K562 (cell line): ENCODE data around the gene ECT2. TPM values are rescaled to one million over a fixed set of nuclear protein-coding genes. Genes with fewer than 3 reads are reported as not detected.

Experiments
- ATAC-seq: fragments of 200-7000 bp; cut with Tn5 transposase; 3 replicates; pipeline ENCODE4 v1.9.1; 2020; ENCODE audit warnings: moderate library complexity
- BruUV-seq: library from RNA; stranded (reverse); fragments of 400-500 nt; replicated peaks from 2 replicates; lab custom pipeline; 2021; lab: Mats Ljungman, UMichigan
- CTCF ChIA-PET: fragments of 300-600 bp; formaldehyde crosslinking; extraction: SDS; loops from one replicate; lab custom pipeline; 2021; ENCODE audit warnings: low intra/inter-chr PET ratio; lab: Yijun Ruan, JAX
- POLR2A ChIA-PET: fragments of 300-600, 350-650 bp; sonication (Branson Sonifier 250); formaldehyde crosslinking; extraction: SDS; loops from one replicate; lab custom pipeline; 2021; ENCODE audit warnings: antibody characterized with exemption, inconsistent platforms; lab: Yijun Ruan, JAX
- DNase-seq, 4 experiments: peaks; one replicate each; pipeline versions ENCODE4 v3.0.0 to v3.0.0-alpha.2; 2011 to 2018; ENCODE audit warnings: low spot score in 3 of 4, mixed read lengths in 3 of 4; ENCODE audit errors: extremely low read depth in 1 of 4
- FAIRE-seq: peaks from 2 replicates; lab custom pipeline; 2011; peaks lifted over from hg19 to GRCh38; lab: Jason Lieb, UNC
- H2AFZ ChIP-seq: 2 replicates; pipeline ENCODE4 v1.6.0; 2011; ENCODE audit warnings: low read depth, low read length, control low read depth, inconsistent platforms
- H3K27ac ChIP-seq: fragments of 200-600 bp; 3 replicates; pipeline ENCODE4 v1.8.0; 2011; ENCODE audit warnings: low read depth, mild to moderate bottlenecking, control low read depth, inconsistent platforms, low read length, moderate library complexity, mixed read lengths; ENCODE audit errors: extremely low read depth
- H3K27me3 ChIP-seq, 2 experiments: fragments of 300-600 bp in 1 of 2; 2 replicates in 1 of 2; 3 replicates in 1 of 2; pipeline versions ENCODE4 v1.6.0 to v1.8.0; 2011; ENCODE audit warnings: inconsistent platforms in 2 of 2, low read length in 2 of 2, mild to moderate bottlenecking in 1 of 2, mixed read lengths in 1 of 2, moderate library complexity in 1 of 2; ENCODE audit not compliant: control insufficient read depth in 2 of 2, insufficient read depth in 2 of 2
- H3K36me3 ChIP-seq: fragments of 300-600 bp; 3 replicates; pipeline ENCODE4 v1.8.0; 2011; ENCODE audit warnings: mild to moderate bottlenecking, low read length, inconsistent platforms; ENCODE audit not compliant: control insufficient read depth, insufficient read depth
- H3K4me1 ChIP-seq, 2 experiments: fragments of 200-600 bp in 1 of 2; replicated peaks in 1 of 2; 2 replicates in 1 of 2; 3 replicates in 1 of 2; pipeline versions ENCODE4 v1.5.1 to v1.8.0; 2011; ENCODE audit warnings: inconsistent platforms in 2 of 2, low read length in 2 of 2, mild to moderate bottlenecking in 1 of 2, mixed read lengths in 1 of 2, moderate library complexity in 1 of 2; ENCODE audit not compliant: control insufficient read depth in 2 of 2, insufficient read depth in 2 of 2
- H3K4me2 ChIP-seq: 2 replicates; pipeline ENCODE4 v1.6.1; 2011; ENCODE audit warnings: low read length, control low read depth, inconsistent platforms, mixed read lengths; ENCODE audit not compliant: insufficient read depth
- H3K4me3 ChIP-seq: fragments of 200-600 bp; sonication (generic), shearing (Covaris generic); 2 replicates; pipeline ENCODE4 v1.5.1; 2016; ENCODE audit warnings: control low read depth, inconsistent platforms
- H3K79me2 ChIP-seq: fragments of 200-600 bp; 3 replicates; pipeline ENCODE4 v1.8.0; 2011; ENCODE audit warnings: low read length, inconsistent platforms; ENCODE audit not compliant: control insufficient read depth, insufficient read depth
- H3K9ac ChIP-seq, 2 experiments: 2 replicates each; pipeline versions ENCODE4 v1.6.0 to v1.6.1; 2011; ENCODE audit warnings: low read depth in 2 of 2, low read length in 2 of 2, control low read depth in 1 of 2, inconsistent platforms in 1 of 2, mild to moderate bottlenecking in 1 of 2, mixed read lengths in 1 of 2; ENCODE audit not compliant: insufficient read depth in 1 of 2
- H3K9me1 ChIP-seq: one replicate; pipeline ENCODE4 v1.6.0; 2011; ENCODE audit warnings: inconsistent platforms, mild to moderate bottlenecking, low read length, moderate library complexity; ENCODE audit not compliant: control insufficient read depth, insufficient read depth
- H3K9me3 ChIP-seq: replicated peaks from 2 replicates; pipeline ENCODE4 v1.5.1; 2011; ENCODE audit warnings: low read depth, low read length, inconsistent platforms; ENCODE audit not compliant: control insufficient read depth, insufficient read depth
- H4K20me1 ChIP-seq: replicated peaks from 2 replicates; pipeline ENCODE4 v1.6.1; 2011; ENCODE audit warnings: low read length, inconsistent platforms, mixed read lengths; ENCODE audit not compliant: control insufficient read depth, insufficient read depth
- KHSRP ChIP-seq: fragments of 450-650 bp; IDR thresholded peaks from 2 replicates; pipeline ENCODE4 v1.6.1; 2017
- NCOA2 ChIP-seq, 2 experiments: fragments of 450-650 bp; IDR thresholded peaks; 2 replicates each; pipeline ENCODE4 v1.6.1; 2018; ENCODE audit warnings: mild to moderate bottlenecking in 2 of 2, moderate library complexity in 1 of 2; ENCODE audit not compliant: partially characterized antibody in 2 of 2
- PML ChIP-seq: IDR thresholded peaks from 2 replicates; pipeline ENCODE4 v1.6.1; 2012; ENCODE audit warnings: low read length, inconsistent platforms
- TARDBP ChIP-seq: fragments of 450-650 bp; IDR thresholded peaks from 2 replicates; pipeline ENCODE4 v1.6.1; 2016
- XRCC3 ChIP-seq: fragments of 450-650 bp; IDR thresholded peaks from 2 replicates; pipeline ENCODE4 v1.6.1; 2017; ENCODE audit warnings: mild to moderate bottlenecking, moderate library complexity
- ZNF24 ChIP-seq: fragments of 450-650 bp; IDR thresholded peaks from 2 replicates; pipeline ENCODE4 v1.6.1; 2016
- WGBS: fragments of 100-300 bp; shearing (Covaris generic); methylation state at CpG from one replicate; pipeline ENCODE4 v1.1.6; 2016; ENCODE audit warnings: low coverage, mixed read lengths; ENCODE audit not compliant: insufficient coverage; ENCODE audit errors: missing lambda C conversion rate; 5-methylcytosine and 5-hydroxymethylcytosine counted together
- in situ Hi-C: fragments of 300-500 bp; cut with MboI; formaldehyde crosslinking; loops from 4 replicates; pipeline ENCODE4 v1.15.0; 2018; ENCODE audit warnings: inconsistent platforms, mixed read lengths
- intact Hi-C: fragments of 100-400 bp; cut with micrococcal nuclease; formaldehyde crosslinking; loops from 2 replicates; pipeline ENCODE4 v1.14.2; 2022
- polyA plus RNA-seq, 8 experiments: library from polyadenylated mRNA; depleted of rRNA in 4 of 8; stranded (reverse) in 5 of 8; unstranded in 3 of 8; fragments of >200 nt; fragmentation: Nextera tagmentation in 2 of 8; fragmentation: Illumina TruSeq in 1 of 8; extraction: Ambion mirVana in 2 of 8; extraction: Trizol in 1 of 8; gene quantifications; 2 replicates each; pipeline versions ENCODE4 v1.2.1 to v1.2.3, GENCODE V29; 2011 to 2014; ENCODE audit warnings: inconsistent platforms in 1 of 8, missing spikeins in 1 of 8
- total RNA-seq, 7 experiments: library from RNA; depleted of rRNA in 6 of 7; stranded (reverse); fragments of >200 nt in 6 of 7; fragmentation: Illumina TruSeq in 2 of 7; extraction: Trizol in 2 of 7; gene quantifications; 2 replicates each; pipeline versions ENCODE4 v1.2.1 to v1.2.3, GENCODE V29; 2011 to 2021; ENCODE audit warnings: low replicate concordance in 1 of 7
- TF ChIP-seq, protein P1 (sequence below): fragments of 250-450 bp; sonication (Bioruptor Pico); IDR thresholded peaks from 2 replicates; pipeline ENCODE4 v1.4.0; 2020; ENCODE audit warnings: mild to moderate bottlenecking, moderate library complexity
- TF ChIP-seq, protein P2 (sequence below), 2 experiments: fragments of 450-650 bp; IDR thresholded peaks; 2 replicates each; pipeline ENCODE4 v1.6.1; 2016
- TF ChIP-seq, protein P3 (sequence below), 2 experiments: fragments of 450-650 bp in 1 of 2; sonication (generic) in 1 of 2; formaldehyde crosslinking in 1 of 2; IDR thresholded peaks in 1 of 2; conservative IDR thresholded peaks in 1 of 2; 2 replicates each; pipeline versions ENCODE4 v1.6.1 to v1.8.1; 2016 to 2023; ENCODE audit warnings: mild to moderate bottlenecking in 2 of 2, moderate library complexity in 2 of 2, inconsistent platforms in 1 of 2, missing genetic modification reagents in 1 of 2
- TF ChIP-seq, protein P4 (sequence below), 2 experiments: IDR thresholded peaks; 2 replicates each; pipeline ENCODE4 v1.6.1; 2012; ENCODE audit warnings: improper control_type of control experiment in 2 of 2, low read depth in 2 of 2, low read length in 2 of 2, borderline replicate concordance in 1 of 2

ECT2 gene
- total and polyA plus RNA-seq, 9 of the 15 experiments (the other 6 are each of a cell fraction or from before 2014, with no cell fraction given) = 19.0 to 53.0 (median 36.5) TPM

DNA sequence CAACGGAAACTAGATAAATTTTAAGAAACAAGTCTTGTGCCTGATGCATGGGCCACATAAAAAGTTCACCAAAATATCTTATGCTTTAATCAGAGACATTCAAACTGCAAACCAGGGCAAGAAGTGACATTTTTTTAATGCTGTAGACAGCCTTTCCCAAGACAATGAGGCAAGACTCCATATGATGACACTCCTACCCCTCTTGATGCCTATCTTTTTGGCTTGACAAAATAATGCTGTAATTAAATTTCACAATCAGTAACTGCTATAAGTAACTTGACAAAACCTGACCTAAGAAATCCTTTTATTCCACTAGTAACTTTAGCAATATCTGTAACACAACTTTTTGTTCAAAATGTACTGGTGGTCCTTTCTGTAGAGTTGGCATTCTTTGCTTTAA is 48.7 kb downstream of the ECT2 start:
- no peak overlapping the region for H3K4me3 ChIP-seq
- H3K36me3 ChIP-seq = peaks cover 42% of the 10 kb centered on the region; the same call in 2 of the 3 replicates
- POLR2A ChIA-PET = no interaction called here
- no peak overlapping the region for H2AFZ ChIP-seq
- TF ChIP-seq, protein P1, sequence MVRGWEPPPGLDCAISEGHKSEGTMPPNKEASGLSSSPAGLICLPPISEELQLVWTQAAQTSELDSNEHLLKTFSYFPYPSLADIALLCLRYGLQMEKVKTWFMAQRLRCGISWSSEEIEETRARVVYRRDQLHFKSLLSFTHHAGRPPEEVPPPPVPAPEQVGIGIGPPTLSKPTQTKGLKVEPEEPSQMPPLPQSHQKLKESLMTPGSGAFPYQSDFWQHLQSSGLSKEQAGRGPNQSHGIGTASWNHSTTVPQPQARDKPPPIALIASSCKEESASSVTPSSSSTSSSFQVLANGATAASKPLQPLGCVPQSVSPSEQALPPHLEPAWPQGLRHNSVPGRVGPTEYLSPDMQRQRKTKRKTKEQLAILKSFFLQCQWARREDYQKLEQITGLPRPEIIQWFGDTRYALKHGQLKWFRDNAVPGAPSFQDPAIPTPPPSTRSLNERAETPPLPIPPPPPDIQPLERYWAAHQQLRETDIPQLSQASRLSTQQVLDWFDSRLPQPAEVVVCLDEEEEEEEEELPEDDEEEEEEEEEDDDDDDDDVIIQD (CRISPR knock-in tag) = no peak
- TF ChIP-seq NCOA2 (IDR thresholded peaks at IDR 0.05; ENCODE audit: partially characterized antibody in 2 of 2) (no peak), PML (no peak), TARDBP (no peak), ZNF24 (no peak), XRCC3 (no peak), KHSRP (no peak)
- TF ChIP-seq, protein P2, sequence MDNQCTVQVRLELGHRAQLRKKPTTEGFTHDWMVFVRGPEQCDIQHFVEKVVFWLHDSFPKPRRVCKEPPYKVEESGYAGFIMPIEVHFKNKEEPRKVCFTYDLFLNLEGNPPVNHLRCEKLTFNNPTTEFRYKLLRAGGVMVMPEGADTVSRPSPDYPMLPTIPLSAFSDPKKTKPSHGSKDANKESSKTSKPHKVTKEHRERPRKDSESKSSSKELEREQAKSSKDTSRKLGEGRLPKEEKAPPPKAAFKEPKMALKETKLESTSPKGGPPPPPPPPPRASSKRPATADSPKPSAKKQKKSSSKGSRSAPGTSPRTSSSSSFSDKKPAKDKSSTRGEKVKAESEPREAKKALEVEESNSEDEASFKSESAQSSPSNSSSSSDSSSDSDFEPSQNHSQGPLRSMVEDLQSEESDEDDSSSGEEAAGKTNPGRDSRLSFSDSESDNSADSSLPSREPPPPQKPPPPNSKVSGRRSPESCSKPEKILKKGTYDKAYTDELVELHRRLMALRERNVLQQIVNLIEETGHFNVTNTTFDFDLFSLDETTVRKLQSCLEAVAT (IDR thresholded peaks at IDR 0.05) = no peak
- TF ChIP-seq, protein P3, sequence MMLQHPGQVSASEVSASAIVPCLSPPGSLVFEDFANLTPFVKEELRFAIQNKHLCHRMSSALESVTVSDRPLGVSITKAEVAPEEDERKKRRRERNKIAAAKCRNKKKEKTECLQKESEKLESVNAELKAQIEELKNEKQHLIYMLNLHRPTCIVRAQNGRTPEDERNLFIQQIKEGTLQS (IDR thresholded peaks at IDR 0.05) = no peak
- TF ChIP-seq, protein P3 (CRISPR knock-in tag; conservative IDR thresholded peaks at IDR 0.05) = no peak
- TF ChIP-seq, protein P4, sequence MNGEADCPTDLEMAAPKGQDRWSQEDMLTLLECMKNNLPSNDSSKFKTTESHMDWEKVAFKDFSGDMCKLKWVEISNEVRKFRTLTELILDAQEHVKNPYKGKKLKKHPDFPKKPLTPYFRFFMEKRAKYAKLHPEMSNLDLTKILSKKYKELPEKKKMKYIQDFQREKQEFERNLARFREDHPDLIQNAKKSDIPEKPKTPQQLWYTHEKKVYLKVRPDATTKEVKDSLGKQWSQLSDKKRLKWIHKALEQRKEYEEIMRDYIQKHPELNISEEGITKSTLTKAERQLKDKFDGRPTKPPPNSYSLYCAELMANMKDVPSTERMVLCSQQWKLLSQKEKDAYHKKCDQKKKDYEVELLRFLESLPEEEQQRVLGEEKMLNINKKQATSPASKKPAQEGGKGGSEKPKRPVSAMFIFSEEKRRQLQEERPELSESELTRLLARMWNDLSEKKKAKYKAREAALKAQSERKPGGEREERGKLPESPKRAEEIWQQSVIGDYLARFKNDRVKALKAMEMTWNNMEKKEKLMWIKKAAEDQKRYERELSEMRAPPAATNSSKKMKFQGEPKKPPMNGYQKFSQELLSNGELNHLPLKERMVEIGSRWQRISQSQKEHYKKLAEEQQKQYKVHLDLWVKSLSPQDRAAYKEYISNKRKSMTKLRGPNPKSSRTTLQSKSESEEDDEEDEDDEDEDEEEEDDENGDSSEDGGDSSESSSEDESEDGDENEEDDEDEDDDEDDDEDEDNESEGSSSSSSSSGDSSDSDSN (IDR thresholded peaks at IDR 0.05; ENCODE audit: borderline replicate concordance in 1 of 2, low read depth in 2 of 2, low read length in 2 of 2) = no peak
- CTCF ChIA-PET = no interaction called here
- no peaks in the 10 kb centered on the region for H3K9me3 ChIP-seq
- no peak overlapping the region for H3K27ac ChIP-seq
- intact Hi-C loops (no loop called here), in situ Hi-C loops (no loop called here)
- ATAC-seq = no peak
- BruUV-seq = no TSS peak
- H4K20me1 ChIP-seq = no peaks in the 10 kb centered on the region
- no peak for DNase-seq
- no peaks in the 10 kb centered on the region for H3K79me2 ChIP-seq
- no peak overlapping the region for H3K4me2 ChIP-seq
- no peaks in the 10 kb centered on the region for H3K27me3 ChIP-seq
- no peak for FAIRE-seq
- WGBS = 89% methylated on average over 1 of the region's 1 CpG
- no peak overlapping the region for H3K9ac ChIP-seq
- no peaks in the 10 kb centered on the region for H3K9me1 ChIP-seq
- H3K4me1 ChIP-seq = no peaks in the 10 kb centered on the region
